ENCODE measurements around the gene ELK1.
"Not testable (repeated sequence)": the region's sequence is repeated elsewhere in the genome, so short reads cannot be mapped to it uniquely, and the experiment has no call there.

The ELK1 gene

DNA sequence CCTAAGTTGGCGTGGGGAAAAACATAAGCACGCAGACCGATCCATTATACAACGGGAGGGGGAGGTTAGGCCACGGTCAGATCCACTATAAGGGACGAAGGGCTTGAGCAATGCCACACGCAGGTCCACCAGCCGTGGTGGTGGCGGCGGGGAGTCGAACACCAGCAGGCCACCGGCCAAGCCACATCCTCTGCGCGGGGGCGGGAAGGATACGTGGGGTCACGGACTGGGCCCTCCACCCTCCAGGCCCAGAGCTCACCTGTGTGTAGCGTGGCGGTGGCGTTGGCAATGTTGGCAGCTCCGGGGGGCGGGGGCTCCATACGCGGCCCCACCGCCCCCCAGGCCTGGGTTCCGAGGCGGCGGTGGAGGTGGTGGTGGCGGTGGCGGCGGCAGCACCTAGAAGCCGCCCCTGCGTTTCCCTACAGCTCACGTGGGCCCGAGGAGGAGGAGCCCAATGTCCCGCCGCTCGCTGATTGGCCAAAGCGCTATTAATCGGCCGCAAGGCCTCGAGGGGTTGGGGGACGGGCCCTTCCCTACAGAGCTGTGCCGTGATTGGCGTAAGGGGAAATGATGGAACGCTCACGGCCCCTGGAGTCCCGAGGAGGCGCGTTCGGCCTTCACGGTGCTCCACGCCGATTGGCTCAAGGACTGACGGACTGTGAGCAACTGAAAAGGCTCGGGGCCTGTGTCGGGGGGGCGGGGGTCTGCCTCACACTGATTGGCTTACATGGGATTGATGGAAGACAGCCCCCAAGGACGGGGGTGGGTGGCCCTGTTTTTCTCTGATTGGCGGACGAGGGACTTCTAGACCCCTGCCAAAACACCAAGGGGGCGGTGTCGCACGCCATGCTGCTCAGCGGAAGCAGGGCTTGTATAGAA is at the start of gene ELK1:
Gene ELK1 (minus strand): TSS at position 400 of the 879 bp plus-strand sequence. CDS start 9,122 bp downstream, outside the sequence.
- peak; percentile 77 to 86 (median 77) for DNase-seq (ENCODE audit: low read depth in 3 of 3)

GRCh38 chrX:47697181-47697580 is 46.8 kb upstream of the ELK1 start:
- DNase-seq (ENCODE audit: low read depth in 3 of 3) = no peak

DNA sequence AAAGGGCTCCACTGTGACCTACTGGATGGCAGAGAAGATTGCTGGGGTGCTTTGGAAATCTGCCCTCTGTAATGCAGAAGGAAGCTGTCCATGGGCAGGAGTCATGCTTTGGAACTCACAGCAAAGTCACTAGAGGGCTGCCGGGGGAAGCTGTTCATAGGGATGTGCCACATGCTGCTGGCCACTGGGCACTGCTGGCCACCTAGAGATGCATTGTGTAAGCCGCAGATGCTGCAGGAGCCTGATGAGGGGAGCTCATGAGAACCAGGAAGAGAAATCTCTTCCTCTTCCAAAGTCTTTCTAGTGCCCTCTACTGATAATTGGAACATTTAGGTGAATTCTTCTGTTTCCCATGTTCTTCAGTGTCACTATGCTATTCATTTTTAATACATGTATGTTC is 39.8 kb upstream of the ELK1 start:
- no peak for DNase-seq (ENCODE audit: low read depth in 3 of 3)

DNA sequence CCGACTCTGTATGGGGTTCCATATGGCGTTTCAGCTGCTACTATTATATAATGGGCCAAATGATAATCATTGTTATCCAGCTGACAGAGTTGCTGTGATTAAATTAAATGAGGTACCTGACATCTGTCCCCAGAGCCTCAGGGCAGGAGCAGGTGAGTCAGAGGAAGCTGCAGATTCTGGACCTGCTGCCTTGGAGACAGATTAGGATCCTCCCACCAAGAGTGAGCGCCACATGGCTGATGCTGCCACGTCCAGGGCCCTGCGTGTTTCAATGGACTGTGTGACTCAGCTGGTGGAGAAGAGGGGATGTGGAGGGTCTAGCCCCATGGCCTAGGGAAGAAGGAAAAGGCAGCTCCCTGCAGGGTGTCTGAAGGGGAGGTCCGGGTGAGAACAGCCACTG is 36.9 kb upstream of the ELK1 start:
- DNase-seq (ENCODE audit: low read depth in 3 of 3) = no peak

DNA sequence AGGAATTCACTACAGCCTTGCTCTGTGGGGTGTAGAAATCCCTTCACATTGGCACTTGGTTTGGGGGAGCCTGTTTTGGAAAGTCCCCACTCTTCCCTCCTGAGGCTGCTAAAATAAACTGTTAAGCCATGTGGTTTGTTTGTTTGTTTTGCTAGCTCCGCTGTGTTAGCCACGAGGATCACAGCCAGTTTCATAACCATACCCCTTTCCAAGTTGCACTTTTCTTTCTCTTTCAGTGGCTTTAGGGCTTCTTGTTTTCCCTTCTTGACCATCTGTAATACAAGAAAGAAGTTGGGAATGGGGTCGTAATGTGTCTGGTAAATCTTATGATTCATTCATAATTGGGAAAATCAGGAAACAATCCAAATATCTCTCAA is 33.5 kb upstream of the ELK1 start:
- no peak for DNase-seq (ENCODE audit: low read depth in 3 of 3)

GRCh38 chrX:47683184-47683828 is 32.9 kb upstream of the ELK1 start:
- no peak for DNase-seq (ENCODE audit: low read depth in 3 of 3)

DNA sequence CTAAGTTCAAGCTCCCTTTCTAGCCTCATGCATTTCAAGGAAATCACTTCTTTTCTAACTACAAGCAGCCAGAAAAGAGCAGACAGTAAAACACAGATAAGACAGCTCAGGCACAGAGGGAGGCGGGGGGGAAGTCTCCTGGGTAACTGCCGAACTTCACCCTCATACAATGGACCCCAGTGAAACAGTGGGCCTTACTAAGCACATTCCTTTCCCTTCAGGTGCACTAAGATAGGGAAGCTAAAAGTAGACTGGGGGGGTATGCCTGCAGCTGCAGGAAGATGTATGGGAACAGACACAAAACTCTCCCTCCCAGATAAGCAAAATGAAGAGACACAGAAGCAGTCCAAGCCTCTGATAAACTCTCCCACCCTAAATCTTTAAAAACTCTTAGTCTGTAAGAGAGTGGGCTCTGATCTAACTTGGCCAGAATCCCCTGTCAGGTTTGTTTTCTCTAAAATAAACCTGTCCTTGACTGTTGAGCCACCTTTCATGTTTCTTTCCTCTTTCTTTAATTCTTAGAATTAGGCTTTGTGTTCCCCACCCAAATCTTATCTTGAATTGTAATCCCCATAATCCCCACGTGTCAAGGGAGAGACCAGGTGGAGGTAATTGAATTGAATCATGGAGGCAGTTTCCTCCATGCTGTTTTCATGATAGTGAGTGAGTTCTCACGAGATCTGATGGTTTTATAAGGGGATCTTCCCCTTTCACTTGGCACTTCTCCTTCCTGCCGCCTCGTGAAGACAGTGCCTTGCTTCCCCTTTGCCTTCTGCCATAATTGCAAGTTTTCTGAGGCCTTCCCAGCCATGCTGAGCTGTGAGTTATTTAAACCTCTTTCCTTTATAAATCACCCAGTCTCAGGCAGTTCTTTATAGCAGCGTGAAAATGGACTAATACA is 25.8 kb upstream of the ELK1 start:
- DNase-seq (ENCODE audit: low read depth in 3 of 3) = not testable (repeated sequence)

- DNase-seq (ENCODE audit: low read depth in 3 of 3) = no peak
Measured at GRCh38 chrX:47674776-47675175, 24.4 kb upstream of the ELK1 start.

DNA sequence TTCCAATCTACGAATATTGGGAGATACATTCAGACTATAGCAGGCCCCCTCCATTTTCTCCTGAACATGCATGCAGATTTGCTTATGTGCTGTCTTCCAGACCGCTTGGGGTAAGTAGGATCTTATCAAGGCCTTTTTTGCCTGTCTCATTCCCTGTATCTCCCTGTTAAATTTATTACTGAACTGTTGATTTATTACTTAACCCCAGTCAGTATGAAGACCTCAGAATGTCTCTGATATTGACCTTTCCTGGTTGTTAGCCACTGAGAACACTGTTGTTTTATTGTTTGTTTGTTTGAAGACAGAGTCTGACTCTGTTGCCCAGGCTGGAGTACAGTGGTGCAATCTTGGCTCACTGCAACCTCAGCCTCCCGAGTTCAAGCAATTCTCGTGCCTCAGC is 15.4 kb upstream of the ELK1 start:
- not testable (repeated sequence) for DNase-seq (ENCODE audit: low read depth in 3 of 3)

DNA sequence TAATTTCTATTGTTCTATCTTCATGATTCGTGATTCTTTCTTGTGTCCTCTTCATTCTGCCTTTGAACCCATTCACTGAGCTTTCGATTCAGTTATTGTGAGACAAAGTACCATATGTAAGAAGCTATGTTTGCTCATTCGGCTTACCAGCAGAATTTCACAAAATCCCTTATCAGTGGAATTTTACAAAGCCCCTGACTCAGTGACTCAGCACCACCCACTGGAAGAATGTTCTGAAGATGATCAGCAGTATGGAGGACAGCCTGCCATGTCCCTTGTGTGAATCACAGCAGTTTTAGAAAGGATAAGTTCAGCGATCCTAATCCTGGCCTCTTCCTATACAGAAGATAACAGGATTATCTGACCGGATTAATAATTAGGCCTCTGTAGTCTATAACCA is 14.4 kb upstream of the ELK1 start:
- no peak for DNase-seq (ENCODE audit: low read depth in 3 of 3)

DNA sequence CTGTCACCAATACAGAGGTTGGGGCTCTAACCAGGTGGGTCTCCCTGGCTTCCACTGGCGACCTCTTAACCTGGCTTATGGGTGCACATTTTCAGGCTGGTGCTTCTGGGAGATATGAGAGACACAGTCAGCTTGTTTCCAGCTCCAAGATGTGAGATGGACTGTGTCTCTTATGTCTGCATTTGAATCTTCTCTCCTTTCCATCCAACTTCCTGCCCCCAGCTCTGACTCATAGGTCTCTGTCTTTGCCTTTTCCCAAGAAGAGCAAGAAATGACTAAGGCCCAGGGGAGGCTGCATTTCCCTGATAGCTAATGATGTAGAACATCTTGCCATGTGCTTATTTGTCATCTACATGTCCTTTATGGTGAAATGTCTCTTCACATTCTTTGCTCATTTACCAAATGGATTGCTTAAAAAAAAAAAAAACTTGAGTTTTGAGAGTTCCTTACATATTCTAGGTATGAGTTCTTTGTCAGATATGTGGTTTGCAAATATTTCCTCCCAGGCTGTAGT is 11.8 kb upstream of the ELK1 start:
- DNase-seq (ENCODE audit: low read depth in 3 of 3) = peak in 2 of 3 experiments; percentile 27 to 49

GRCh38 chrX:47661539-47661938 is 11.2 kb upstream of the ELK1 start:
- DNase-seq (ENCODE audit: low read depth in 3 of 3) = no peak

DNA sequence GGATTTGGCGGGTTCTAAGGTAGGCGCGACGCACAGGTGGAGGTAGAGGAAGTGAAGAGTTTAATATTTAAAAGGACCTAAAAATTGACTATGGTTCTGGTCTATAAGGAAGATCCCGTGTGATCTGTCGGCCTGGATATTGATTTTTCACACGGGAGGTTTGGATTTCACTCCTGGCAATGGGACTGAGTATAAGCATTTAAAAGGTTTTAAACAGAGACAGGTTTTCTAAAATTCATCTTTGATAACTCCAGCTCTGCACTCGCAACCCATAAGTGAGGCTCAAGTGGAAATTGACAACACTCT is 9.0 kb upstream of the ELK1 start:
- no peak for DNase-seq (ENCODE audit: low read depth in 3 of 3)

DNA sequence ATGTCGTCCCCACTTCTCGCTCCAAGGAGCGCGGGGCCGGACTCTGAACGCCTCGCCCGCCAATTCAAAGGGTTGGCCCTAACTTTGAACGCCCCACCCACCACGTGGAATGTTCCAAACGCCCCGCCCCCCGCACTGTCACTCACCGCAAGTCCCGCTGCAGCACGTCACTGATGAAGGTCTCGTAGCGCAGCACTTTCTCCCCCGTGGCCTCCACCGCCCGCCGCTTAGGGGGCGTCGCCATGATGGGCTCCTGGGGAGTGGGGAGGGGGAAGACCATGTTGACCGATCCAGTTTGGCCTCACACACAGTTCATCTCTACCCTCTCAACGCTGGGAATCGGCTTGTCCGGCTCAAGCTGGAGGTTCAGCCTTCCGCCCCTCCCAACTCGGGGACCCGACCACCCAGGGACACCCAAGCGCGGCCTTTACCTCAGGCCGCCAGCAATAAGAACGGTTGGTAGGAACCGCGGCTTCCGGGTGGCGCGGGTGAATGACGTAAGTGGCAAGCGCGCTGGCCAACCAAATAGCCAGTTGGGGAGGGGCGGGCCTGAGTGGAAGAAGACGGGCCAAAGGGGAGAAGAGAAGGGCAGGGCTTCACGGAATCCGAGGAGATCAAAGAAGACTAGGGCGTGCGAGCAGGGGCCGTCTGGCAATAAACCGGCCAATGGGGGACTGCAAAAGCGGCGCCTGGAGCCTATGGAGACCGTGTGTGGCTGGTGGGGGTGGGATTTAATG is 8.5 kb upstream of the ELK1 start, which contains the start of gene UXT:
Gene UXT (minus strand): TSS at position 497 of the 737 bp plus-strand sequence. CDS start 253 bp downstream, at position 244.
- peak; percentile 83 to 91 (median 86) for DNase-seq (ENCODE audit: low read depth in 3 of 3)

GRCh38 chrX:47658301-47658683 is 7.9 kb upstream of the ELK1 start:
- no peak for DNase-seq (ENCODE audit: low read depth in 3 of 3)

DNA sequence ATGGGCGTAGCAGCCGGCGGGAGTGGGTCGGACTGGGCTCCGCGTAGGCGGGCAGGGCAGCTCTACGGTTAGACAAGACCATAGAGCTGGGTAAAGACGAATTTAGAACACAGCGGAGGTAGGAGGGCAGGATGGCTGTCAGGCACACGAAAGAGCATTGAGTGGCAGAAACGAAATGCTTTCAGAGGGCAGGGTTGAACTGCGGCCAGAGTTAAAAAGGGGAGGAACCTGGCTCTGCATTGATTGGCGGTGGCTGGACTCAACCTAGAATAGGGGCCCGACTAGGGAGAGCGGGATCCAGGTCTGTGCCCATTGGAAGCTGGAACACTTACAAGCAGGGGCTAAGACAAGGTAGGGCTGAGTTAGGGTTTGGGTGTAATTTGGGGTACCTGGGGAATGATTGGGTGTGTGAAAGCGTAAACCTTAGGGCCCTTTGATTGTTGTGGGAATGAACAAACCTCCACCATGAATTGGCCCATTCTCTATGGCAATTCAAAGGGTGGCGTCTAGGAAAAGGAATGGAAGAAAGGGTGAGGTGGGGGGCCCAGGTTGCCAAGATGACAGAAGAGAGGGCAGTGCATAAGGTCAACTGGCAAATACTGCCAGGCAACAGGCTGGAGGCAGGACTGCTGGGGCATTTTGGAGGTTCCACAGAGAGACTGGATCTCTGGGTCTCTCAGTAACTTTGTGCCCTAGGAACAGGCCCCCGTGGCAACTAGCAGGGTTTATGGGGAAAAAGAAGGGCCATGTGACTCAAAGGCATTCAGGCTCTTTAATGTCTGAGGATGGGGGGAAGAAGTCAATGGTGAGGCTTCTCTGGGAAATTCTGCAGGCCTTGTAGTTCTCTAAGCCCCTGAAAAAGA is 911 bp upstream of the ELK1 start:
- no peak for DNase-seq (ENCODE audit: low read depth in 3 of 3)

DNA sequence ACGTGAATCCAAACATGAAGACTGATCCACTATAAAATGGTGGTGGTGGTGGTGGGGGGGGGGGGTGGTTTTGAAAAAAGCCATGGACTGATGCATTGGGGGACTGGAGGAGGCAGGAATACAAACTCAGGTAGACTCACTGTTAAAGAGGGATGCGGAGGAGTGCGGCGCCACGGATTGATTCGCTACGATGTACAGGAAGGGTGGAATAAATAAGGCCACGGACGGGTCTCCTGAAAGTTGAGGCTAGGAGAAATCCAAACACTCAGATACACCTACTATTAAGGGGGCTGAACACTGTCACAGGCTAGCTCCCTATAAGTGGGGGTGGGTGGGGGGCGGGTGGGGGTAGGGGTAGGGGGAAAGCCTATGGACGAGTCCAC is 591 bp downstream of the ELK1 start:
- DNase-seq (ENCODE audit: low read depth in 3 of 3) = no peak

DNA sequence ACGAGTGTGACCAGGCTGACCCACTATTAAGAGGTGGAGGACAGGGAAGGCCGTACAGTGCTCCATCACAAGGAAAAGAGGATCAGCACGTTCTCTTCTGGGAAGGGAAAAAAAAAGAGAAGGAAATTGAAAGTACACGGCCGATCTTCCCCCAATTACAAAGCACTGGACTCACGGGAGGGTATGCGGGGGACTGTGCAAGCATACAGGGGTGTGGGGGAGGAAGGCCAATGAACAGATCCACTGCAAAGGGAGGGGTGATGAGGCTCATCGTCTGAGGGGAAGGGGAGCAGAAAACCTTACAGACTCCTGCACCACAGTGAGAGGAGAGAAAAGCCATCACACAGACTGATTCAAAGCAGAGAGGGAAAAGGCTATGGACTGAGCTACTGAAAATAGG is 1.1 kb downstream of the ELK1 start:
- no peak for DNase-seq (ENCODE audit: low read depth in 3 of 3)

- DNase-seq (ENCODE audit: low read depth in 3 of 3) = no peak
Measured at GRCh38 chrX:47648376-47648775, 2.0 kb downstream of the ELK1 start.

GRCh38 chrX:47646636-47647035 is 3.7 kb downstream of the ELK1 start:
- no peak for DNase-seq (ENCODE audit: low read depth in 3 of 3)
